Peyer's patch (tissue), 4 donors: ENCODE measurements around the gene PIGV. TPM values are rescaled to one million over a fixed set of nuclear protein-coding genes. Genes with fewer than 3 reads are reported as not detected.
"Not testable (repeated sequence)": the region's sequence is repeated elsewhere in the genome, so short reads cannot be mapped to it uniquely, and the experiment has no call there.

Experiments used
- DNase-seq, 3 donors: peaks; one replicate each; pipeline ENCODE4 v3.0.0-alpha.2; 2017 to 2019
- H3K27ac ChIP-seq, 4 donors: fragments of 200-600 bp; sonication (generic); one replicate each; pipeline ENCODE4 v1.5.1; 2016 to 2019
- H3K27me3 ChIP-seq, 2 donors: fragments of 200-600 bp; sonication (generic); one replicate each; pipeline ENCODE4 v1.5.1; 2019
- H3K36me3 ChIP-seq, 3 donors: fragments of 200-600 bp; sonication (generic); one replicate each; pipeline ENCODE4 v1.5.1; 2016 to 2019
- H3K4me1 ChIP-seq, 4 donors: fragments of 200-600 bp; sonication (generic); one replicate each; pipeline ENCODE4 v1.5.1; 2016 to 2019
- H3K4me3 ChIP-seq, 4 donors: fragments of 200-600 bp; sonication (generic); 1 replicate in 3 of 4; 2 replicates in 1 of 4; pipeline ENCODE4 v1.5.1; 2016 to 2019; ENCODE audit warnings: mild to moderate bottlenecking in 1 of 4
- H3K9me3 ChIP-seq, 4 donors: fragments of 200-600 bp; sonication (generic); one replicate each; pipeline ENCODE4 v1.5.1; 2016 to 2019; ENCODE audit warnings: mild to moderate bottlenecking in 1 of 4
- POLR2A ChIP-seq, 2 donors: fragments of 450-650 bp; IDR thresholded peaks; one replicate each; pipeline ENCODE4 v1.5.1; 2017; ENCODE audit warnings: antibody characterized with exemption in 2 of 2, mild to moderate bottlenecking in 2 of 2, moderate library complexity in 2 of 2
- total RNA-seq, 4 donors: library from RNA; depleted of rRNA; stranded (reverse); fragments of >200 nt; gene quantifications; one replicate each; pipeline ENCODE4 v1.1.0, GENCODE V29; 2016
- TF ChIP-seq, protein P1 (sequence below), 6 experiments: fragments of 450-650 bp in 4 of 6; fragments of 200-600 bp in 2 of 6; sonication (generic) in 1 of 6; IDR thresholded peaks; one replicate each; pipeline ENCODE4 v1.5.1; 2017 to 2019; ENCODE audit warnings: antibody characterized with exemption in 6 of 6, mild to moderate bottlenecking in 3 of 6, moderate library complexity in 1 of 6

PIGV gene
- total RNA-seq, 4 donors from 2014 or later: 9.9 to 24.5 (median 18.1) TPM

DNA sequence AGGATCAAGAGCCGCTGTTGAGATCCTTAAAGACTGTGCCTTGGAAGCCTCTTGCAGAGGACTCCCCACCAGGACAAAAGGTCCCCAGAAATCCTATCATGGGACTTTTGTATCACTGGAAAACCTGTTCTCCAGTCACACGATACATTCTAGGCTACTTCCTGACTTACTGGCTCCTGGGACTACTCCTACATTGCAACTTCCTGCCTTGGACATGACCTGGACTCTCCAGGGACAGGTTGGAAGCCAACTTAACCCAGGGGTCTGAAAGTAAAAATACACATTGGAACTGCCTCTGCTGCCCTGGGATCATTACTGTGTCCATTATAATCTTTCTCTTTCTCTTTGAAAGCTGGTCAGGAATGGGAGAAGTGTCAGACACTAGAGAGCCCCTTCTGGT lies 9.9 kb downstream of the PIGV start:
- Histone ChIP-seq H3K36me3 (peaks cover 0 to 19% (median 0%) of the 10 kb centered on the region in 3 donors), H3K27ac (no peak overlapping the region), H3K4me3 (no peak overlapping the region), H3K4me1 (peaks cover 0 to 10% (median 0%) of the 10 kb centered on the region in 4 donors), H3K27me3 (no peaks in the 10 kb centered on the region), H3K9me3 (no peaks in the 10 kb centered on the region)
- no peak for TF ChIP-seq POLR2A (IDR thresholded peaks at IDR 0.05)
- TF ChIP-seq, protein P1, sequence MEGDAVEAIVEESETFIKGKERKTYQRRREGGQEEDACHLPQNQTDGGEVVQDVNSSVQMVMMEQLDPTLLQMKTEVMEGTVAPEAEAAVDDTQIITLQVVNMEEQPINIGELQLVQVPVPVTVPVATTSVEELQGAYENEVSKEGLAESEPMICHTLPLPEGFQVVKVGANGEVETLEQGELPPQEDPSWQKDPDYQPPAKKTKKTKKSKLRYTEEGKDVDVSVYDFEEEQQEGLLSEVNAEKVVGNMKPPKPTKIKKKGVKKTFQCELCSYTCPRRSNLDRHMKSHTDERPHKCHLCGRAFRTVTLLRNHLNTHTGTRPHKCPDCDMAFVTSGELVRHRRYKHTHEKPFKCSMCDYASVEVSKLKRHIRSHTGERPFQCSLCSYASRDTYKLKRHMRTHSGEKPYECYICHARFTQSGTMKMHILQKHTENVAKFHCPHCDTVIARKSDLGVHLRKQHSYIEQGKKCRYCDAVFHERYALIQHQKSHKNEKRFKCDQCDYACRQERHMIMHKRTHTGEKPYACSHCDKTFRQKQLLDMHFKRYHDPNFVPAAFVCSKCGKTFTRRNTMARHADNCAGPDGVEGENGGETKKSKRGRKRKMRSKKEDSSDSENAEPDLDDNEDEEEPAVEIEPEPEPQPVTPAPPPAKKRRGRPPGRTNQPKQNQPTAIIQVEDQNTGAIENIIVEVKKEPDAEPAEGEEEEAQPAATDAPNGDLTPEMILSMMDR (IDR thresholded peaks at IDR 0.05): no peak
- DNase-seq: no peak

DNA sequence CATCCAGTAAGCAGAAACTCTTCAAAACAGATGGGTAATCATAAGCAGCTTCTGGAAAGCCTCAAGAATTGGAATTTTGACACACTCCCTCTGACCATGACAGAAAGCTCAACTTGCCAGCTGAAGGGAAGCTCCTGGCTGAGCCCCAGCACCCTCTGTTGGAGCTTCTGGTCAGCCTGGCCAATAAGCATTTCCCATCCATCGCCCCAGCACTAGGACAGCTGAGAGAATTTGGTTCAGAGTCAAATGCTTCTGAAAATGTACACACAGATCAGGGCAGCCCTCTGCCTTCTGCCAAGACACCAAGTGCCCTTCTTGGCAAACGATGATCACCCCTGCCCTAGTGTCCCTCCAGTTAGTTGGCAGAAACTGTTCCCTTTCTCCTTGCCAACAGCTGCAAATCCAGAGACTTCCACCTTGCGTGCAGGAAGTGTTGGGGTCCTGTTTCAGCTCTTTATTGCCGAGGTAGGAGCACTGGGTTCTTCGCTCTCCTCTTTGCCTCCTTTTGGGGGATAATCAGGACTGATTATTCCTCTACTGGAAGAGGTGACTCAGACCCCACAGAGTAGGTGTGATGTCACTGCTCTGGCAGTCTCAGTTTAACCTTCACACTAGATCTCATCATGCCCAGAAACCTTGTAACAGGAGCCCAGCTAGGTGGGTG lies 11.9 kb downstream of the PIGV start:
- H3K4me3 ChIP-seq: peak overlapping the region in 1 of 4 donors; percentile 13
- H3K36me3 ChIP-seq: peaks cover 0 to 8% (median 0%) of the 10 kb centered on the region in 3 donors
- peak overlapping the region; percentile 37 to 72 (median 42) for H3K27ac ChIP-seq
- TF ChIP-seq, protein P1 (IDR thresholded peaks at IDR 0.05): no peak
- no peak for TF ChIP-seq POLR2A (IDR thresholded peaks at IDR 0.05)
- no peak for DNase-seq
- no peaks in the 10 kb centered on the region for H3K27me3 ChIP-seq
- peaks cover 0 to 10% (median 0%) of the 10 kb centered on the region in 4 donors for H3K4me1 ChIP-seq
- H3K9me3 ChIP-seq: no peaks in the 10 kb centered on the region

DNA sequence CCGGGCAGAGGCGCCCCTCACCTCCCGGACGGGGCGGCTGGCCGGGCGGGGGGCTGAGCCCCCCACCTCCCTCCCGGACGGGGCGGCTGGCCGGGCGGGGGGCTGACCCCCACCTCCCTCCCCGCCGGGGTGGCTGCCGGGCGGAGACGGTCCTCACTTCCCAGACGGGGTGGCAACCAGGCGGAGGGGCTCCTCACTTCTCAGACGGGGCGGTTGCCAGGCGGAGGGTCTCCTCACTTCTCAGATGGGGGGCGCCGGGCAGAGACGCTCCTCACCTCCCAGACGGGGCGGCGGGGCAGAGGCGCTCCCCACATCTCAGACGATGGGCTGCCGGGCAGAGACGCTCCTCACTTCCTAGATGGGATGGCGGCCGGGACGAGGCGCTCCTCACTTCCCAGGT lies 16.2 kb downstream of the PIGV start:
- DNase-seq, H3K9me3 ChIP-seq, H3K36me3 ChIP-seq: not testable (repeated sequence)

DNA sequence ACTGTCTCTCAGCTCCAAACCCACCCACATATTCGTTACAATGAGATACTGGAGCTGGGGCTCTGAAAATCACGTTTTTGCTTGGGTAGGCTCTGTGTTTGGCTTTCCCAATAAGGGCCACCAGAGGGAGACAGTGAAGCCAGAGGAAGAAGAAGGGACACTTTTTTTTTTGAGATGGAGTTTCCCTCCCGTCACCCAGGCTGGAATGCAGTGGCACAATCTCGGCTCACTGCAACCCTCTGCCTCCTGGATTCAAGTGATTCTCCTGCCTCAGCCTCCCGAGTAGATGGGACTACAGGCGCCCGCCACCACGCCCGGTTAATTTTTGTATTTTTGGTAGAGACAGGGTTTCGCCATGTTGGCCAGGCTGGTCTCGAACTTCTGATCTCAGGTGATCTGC lies 22.4 kb downstream of the PIGV start:
- H3K9me3 ChIP-seq, H3K4me1 ChIP-seq, H3K4me3 ChIP-seq, H3K27me3 ChIP-seq, H3K36me3 ChIP-seq, H3K27ac ChIP-seq: not testable (repeated sequence)
- TF ChIP-seq, protein P1 (IDR thresholded peaks at IDR 0.05): peak; percentile 42 to 83 (median 75)
- DNase-seq: peak in 2 of 3 donors; percentile 79 to 91

More for the DNA sequence above, 16.2 kb downstream of the PIGV start:
- not testable (repeated sequence) for H3K27ac ChIP-seq, H3K4me1 ChIP-seq, H3K27me3 ChIP-seq, H3K4me3 ChIP-seq

DNA sequence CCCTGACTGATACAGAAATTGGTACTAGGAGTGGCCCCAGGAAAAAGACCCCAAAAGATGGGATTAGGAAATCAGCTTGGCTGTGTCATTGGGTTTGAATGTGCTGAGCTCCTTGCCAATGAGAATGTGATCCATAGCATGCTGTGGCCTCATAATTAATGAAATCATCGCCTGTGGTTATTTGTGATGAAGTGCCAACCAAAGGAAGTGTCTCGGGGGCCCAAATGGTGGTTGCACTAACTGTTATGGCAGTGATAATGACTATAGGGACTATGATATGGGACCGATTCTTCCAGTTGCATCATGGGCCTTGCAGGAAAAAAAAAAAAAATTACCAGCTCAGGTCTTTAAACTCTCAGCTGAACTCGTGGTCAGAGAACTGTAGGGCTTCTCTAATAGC lies 23.3 kb downstream of the PIGV start:
- TF ChIP-seq POLR2A (IDR thresholded peaks at IDR 0.05): no peak
- TF ChIP-seq, protein P1 (IDR thresholded peaks at IDR 0.05): no peak

DNA sequence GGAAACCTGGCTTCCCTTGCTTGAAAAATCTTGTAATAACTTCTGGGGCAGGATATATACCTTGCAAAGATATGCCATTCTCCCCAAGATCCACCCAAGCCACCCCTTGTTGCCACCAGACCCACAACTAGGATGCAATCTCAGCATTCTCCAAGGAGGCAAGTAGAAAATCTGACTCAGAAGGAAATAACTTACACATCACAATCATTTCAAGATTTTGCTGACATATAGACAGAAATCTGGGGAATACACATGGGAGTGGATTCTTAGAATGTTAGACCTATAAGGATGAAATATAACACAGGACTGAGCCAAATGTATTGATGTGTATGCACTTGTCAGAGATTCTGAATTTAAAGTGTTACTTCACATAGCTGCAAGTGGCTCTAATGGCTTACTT lies 24.0 kb downstream of the PIGV start:
- no peak for DNase-seq
- no peaks in the 10 kb centered on the region for H3K4me1 ChIP-seq
- H3K36me3 ChIP-seq: no peaks in the 10 kb centered on the region
- no peaks in the 10 kb centered on the region for H3K9me3 ChIP-seq
- no peak for TF ChIP-seq POLR2A (IDR thresholded peaks at IDR 0.05)
- TF ChIP-seq, protein P1 (IDR thresholded peaks at IDR 0.05): no peak
- no peaks in the 10 kb centered on the region for H3K27me3 ChIP-seq
- H3K4me3 ChIP-seq: no peak overlapping the region
- no peak overlapping the region for H3K27ac ChIP-seq

More for the DNA sequence above, 23.3 kb downstream of the PIGV start:
- H3K4me1 ChIP-seq: no peaks in the 10 kb centered on the region
- no peak overlapping the region for H3K27ac ChIP-seq
- no peaks in the 10 kb centered on the region for H3K36me3 ChIP-seq
- no peaks in the 10 kb centered on the region for H3K9me3 ChIP-seq
- no peak for DNase-seq
- no peaks in the 10 kb centered on the region for H3K27me3 ChIP-seq
- H3K4me3 ChIP-seq: no peak overlapping the region
